ENCODE data around the gene TTLL12.

TTLL12 gene

GRCh38 chr22:43186272-43187170, at the start of gene TTLL12:
Gene TTLL12 (minus strand): TSS chr22:43187134. CDS start chr22:43187069, 65 bp downstream.
- ATAC-seq, result peak; percentile 27
- peak; percentile 65 for DNase-seq

DNA sequence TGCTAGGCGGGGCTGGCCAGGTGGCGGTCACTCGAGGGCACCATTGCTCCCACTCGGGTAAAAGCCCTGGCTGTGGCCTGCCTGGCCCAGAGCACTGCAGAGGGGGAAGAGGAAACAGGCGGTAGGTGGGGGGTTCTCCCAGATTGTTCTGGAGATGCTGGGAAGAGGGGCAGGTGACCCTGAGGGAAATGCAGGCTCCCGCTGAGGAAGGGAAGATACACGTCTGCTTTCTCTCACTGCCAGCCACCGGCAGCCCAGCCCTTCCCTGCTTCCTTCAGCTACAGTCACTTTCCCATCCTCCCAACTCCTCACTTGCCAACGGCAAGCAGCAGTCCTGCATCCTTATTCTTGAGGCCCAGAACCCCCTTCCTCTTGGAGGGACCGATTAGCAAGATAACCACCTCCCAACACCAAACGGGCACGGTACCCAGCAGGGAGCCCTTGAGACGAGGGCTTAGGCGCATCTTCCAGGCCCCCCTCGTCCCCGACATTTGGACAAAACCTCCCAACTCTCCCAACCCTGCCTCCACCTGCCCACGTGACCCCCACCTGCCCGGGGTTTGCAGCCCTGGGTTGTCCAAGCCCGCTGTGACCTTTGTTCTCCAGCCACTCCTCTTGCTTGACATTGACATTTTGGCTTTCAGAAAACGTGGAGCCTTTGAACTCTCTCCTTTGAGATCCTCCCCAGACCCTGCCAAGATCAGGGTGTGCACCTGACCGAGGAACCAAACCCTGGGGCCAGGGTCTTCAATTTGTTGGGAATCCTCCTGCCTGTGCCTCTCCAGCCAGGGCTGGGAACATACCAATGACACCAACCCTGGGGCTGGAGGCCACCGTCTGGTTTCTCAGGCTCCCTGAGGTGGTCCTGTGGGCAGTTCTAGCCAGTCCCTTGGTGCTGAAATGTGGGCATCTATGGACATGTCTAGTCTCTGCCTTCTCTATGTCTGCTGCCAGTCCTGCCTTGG, 48.8 kb upstream of the TTLL12 start:
- DNase-seq, result no peak
- no peak for ATAC-seq

DNA sequence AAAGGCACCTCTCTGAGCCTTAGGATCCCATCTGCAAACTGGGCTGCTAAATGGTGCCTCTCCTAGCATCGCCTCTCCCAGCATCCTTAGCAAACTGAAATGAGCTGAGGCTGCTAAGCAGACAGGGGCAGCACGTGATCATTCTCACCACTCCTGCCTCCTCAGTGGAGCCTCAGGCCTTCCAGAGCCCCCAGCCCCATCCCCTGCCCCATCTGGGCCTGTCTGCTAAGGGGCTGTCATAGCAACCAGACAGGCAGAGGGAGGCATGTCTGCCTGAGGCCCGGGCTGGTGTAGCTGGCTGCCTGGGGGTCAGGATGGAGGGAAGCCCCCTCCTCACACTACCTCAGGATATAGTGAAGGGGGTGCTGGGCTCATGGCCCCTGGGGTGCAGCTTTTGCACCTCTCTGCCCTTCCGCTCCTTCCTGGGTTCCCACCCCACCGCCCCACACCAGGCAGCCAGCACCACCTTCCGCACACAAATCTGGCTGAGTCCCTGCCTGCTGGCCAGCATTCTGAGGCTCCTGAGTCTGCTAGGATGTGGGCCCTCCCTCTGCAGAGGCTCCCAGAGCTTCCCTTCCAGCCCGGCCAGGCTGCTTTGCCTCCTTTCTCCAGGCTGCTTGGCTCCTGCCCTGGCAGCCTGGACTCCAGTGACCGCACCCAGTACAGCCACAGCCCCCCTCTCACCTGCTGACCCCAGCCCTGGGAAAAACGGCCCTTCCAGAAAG, 47.5 kb upstream of the TTLL12 start:
- ATAC-seq (no peak), DNase-seq (no peak)

- no peak for DNase-seq
- ATAC-seq, result no peak
Measured at GRCh38 chr22:43233529-43233928, 46.6 kb upstream of the TTLL12 start.

DNA sequence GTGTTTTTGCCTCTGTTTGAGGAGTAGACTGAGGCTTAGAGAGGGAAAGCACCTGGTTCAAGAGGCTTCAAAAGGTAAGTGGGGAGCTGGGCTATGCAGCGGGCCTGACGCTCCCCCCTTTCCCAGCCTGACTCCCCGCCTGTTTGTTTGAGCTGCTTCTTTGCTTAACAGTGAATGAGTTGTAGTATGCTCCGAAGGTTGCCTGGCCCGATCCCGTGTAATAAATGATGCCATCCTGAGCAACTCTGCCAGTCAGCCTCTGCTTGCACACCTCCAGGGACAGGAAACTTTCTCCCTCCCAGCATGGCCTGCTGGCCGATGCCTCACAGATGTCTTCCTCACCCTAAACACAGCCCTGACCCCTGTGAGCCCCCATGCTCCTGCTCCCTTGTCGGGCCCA, 45.5 kb upstream of the TTLL12 start:
- no peak for DNase-seq
- no peak for ATAC-seq

DNA sequence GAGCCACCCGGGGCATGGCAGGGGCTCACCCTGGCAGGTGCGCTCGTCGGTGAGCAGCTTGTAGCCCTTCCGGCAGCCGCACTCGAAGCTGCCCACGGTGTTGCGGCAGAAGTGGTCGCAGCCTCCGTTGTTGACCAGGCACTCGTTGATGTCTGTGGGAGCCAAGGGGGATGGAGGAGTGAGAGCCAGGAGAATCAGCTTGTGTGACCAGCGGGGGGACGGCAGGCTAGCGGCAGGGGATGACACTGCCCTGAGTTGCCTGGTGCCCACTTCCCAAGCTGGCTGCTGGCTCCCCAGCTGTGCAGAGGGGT, 44.7 kb upstream of the TTLL12 start:
- ATAC-seq, result no peak

DNA sequence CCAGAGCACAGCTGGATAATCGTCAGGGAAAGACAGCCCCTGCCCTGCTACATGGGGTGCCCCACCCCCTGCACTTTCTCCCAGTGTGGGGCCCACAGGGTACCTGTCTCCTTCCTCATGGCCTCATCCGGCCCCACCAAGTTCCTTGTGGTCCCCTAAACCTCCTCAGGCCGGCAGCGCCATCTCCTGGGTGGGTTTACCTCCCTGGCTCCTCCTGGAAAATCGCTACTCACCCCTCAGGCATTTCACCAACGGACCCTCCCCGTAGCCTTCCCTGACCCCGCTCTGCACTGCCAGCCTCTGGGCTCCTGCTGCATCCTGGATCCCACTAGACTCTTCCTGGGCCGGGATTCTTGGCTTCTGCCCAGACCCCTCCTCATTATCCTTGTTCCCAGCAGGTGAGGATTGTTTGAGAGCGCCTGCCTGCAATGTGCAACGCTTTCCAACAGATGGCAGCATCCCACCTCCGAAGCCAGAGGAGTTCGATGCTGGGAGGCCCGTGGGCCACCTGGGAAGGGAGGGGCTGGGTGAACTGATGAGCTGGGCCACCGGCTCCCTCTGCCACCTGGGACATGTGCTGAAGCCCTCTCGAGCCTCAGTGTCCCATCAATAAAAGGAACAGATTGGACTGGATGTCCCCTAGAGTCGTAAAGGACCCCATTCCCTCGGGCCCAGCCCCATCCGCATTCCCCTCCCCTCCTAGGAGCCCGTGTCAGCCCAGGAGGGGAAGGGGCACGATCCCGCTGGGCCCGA, 44.2 kb upstream of the TTLL12 start:
- DNase-seq (peak; percentile 74), ATAC-seq (no peak)

More for the DNA sequence above, 44.7 kb upstream of the TTLL12 start:
- no peak for DNase-seq

GRCh38 chr22:43230571-43230970, 43.6 kb upstream of the TTLL12 start:
- DNase-seq (no peak), ATAC-seq (no peak)

DNA sequence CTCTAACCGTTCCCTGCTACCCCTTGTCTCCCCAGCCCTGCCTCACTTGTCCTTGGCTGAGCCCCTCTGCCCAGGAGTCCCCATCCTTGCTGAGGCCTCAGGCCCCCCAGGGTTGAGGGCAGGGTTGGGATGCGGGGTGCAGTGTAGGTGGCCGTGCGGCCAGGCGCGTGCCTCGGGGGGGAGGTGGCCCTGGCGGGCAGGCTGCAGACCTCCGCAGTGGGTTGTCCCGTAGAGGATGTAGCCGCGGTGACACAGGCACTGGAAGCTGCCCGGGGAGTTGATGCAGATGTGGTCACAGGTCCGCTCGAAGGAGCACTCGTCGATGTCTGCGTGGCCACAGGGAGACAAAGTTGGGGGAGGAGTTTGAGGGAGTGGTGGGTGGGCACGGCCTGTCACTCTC, 41.9 kb upstream of the TTLL12 start:
- no peak for ATAC-seq
- DNase-seq, result no peak

GRCh38 chr22:43228330-43228729, 41.4 kb upstream of the TTLL12 start:
- no peak for ATAC-seq
- DNase-seq, result peak; percentile 56

- no peak for ATAC-seq
- no peak for DNase-seq
Measured at GRCh38 chr22:43227239-43227630, 40.3 kb upstream of the TTLL12 start.

- DNase-seq, result no peak
Measured at GRCh38 chr22:43226377-43227238, 39.7 kb upstream of the TTLL12 start.

DNA sequence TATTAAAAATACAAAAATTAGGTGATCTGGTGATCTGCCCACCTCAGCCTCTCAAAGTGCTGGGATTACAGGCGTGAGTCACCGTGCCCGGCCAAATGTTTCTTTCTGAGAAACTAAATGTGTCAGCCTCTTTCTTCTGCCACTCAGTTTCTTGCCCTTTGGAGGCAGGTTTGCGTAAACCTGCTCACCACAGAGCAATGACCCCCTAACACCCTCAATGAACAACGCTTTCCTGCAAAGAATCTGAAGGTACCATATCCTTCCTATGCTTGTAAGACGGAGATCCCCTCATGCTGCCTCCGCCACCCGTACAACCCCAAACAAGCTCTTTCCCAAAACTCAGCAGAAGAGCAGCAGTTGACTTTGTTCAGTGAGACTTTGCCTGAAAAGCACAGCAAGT, 38.7 kb upstream of the TTLL12 start:
- ATAC-seq (peak; percentile 29), DNase-seq (no peak)

More at GRCh38 chr22:43226377-43227238, 39.7 kb upstream of the TTLL12 start:
- ATAC-seq, result no peak

GRCh38 chr22:43222987-43223386, 36.1 kb upstream of the TTLL12 start:
- ATAC-seq (no peak), DNase-seq (no peak)

- DNase-seq (no peak), ATAC-seq (no peak)
Measured at GRCh38 chr22:43222262-43222661, 35.3 kb upstream of the TTLL12 start.

DNA sequence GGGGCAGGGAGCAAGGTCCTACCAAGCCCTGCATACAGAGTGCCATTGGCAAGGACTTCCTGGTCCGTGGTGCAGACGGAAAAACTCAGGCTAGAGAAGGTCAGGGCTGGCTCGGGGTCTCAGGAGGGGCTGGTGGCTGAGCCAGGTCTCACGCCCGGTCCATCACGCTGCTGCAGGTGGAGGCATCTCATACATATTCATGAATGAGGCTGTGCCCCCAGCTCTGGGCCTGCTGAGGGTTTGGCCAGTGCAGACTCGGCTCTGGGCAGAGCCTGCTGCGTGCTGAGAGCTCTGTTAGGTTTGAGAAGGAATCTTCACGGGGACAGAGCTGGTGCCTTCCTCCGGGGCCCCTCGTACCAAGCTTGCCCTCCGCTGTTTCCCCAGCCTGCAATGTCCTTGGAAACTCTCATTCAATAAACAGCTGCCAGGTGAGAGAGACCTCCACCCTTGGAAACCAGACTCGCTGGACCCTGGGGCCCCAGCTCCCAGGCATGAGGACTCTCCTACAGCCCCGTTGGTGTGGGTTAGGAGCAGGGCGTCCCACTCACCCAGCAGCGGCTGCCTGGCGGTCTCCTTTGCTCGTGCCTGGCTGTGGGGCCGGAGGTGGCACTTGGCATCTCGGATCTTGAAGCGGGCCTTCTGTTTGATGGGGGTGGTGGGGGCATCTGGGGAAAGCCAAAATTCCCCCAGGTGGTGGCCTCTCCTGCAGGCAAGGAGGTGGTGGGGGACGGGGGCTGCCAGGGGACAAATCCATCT, 33.9 kb upstream of the TTLL12 start:
- no peak for ATAC-seq
- DNase-seq, result no peak

- ATAC-seq, result no peak
- no peak for DNase-seq
Measured at GRCh38 chr22:43218786-43219185, 31.9 kb upstream of the TTLL12 start.

DNA sequence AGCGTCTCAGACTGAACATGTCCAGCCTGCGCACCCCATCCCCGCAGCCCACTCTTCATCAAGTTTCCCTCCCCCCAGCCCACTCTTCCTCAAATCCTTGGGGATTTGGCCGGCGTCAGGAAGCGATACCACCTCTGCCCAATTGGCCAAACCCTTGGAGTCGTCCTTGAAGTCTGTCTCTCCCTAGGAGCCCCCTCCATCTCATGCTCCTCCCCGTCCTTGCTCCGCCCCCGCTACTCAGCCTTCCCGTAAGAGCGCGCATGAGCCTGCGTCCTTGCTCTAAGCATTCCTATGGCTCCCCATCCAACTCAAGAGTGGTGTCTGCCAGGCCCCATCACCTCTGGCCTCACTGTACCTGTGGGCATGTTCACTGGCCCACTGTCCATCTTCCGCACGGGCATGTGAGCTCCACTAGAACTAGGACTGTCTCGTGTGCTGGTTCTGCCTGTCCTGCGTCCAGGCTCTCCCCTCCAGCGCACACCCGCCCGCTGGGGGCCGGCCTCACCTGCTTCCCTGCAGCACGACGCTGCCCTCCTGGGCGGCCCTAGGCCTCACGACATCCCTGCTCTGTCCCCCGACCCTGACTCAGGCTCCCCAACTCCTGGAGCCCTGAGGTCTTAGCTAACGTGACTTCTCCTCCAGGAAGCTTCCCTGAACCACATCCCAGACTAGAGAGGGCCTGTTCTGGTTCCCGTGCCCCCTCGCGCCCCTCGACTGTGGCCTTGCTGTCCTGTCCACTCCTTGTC, 30.5 kb upstream of the TTLL12 start:
- DNase-seq (no peak), ATAC-seq (no peak)

DNA sequence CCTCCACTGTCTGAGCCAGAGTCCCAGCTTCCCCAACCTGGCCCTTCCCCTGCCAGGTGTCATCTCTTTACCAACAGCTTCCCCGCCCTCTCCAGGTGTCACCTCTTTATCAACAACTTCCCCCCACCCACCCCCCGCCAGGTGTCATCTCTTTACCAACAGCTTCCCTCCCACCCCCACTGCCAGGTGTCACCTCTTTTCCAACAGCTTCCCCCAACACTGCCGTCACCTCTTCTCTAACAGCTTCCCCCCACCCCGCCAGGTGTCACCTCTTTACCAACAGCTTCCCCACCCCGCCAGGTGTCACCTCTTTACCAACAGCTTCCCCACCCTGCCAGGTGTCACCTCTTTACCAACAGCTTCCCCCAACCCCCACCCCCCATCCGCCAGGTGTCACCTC, 29.8 kb upstream of the TTLL12 start:
- no peak for DNase-seq
- no peak for ATAC-seq

Data from stimulated activated naive CD8-positive, alpha-beta T cell treated with anti-CD3 and anti-CD28 coated beads, Interleukin-15, Interleukin-2, amounts not matched to agents 100 U/mL and 50 U/mL, for 24 hours (primary cell).